NOMO-1 (cell line): ENCODE data around the gene DSTYK.
A peak's percentile ranks its signal among the peaks of the same experiment; 100 is the strongest.

Source experiments
- DNase-seq, 2 experiments: peaks; one replicate each; lab custom pipeline; 2025; ENCODE audit not compliant: unreplicated experiment in 2 of 2; lab: John Stamatoyannopoulos, UW

The DSTYK gene

DNA sequence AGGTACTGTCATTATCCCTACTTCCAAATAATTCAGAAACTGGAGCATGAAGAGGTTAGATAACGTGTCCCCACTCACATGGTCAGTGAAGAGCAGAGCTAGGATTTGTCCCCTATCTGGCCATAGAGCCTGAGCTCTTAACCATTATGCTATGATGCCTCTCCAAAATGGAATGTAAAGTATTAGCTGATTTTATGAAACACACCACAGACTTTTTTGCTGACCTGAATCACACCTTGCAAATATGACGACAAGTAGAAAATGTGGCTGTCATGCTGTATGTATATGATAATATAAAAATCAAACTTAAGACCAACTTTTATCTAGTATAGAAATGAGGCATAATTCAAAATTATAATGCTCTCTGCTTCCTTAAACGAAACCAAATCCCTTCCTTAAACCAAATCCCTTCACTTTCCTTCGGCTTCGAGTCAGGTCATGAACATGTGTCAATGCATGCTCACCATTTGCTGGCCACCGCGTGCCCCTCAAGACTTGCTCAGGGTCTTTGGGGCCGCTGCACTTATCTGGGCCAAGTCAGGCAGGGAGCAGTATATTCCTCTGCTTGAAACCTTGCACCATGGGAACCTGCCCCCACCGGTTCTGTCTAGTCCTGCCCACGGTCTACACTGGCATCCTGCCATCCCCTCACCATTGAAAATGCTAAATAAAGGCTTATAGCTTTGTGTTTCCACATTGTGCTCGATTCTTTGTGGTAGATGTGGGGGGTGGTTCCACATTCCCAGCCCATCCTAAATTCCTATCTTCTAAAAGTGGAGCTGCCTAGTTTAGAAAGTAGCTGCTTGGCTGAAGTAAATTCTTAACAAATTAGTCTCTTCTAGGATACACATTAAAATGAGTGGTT is 14.6 kb upstream of the DSTYK start:
- no peak for DNase-seq

DNA sequence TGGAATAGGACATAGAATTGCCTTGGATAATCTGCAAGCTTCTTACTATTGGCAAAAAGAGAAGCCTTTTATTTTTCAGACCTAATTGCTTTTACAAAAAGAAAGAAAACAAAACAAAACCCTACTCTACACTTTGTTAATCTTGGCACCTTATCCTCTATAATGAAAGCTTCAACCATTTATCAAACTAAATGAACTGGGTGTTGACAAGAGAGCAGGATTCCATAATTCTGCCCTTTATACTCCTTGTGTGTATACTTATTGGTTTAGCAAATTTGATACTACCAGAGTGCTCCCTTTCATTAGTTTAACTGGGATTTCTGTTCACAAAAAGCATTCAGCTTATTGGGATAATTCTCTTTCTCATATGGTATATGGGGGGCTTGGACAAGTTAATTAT is 13.2 kb upstream of the DSTYK start:
- no peak for DNase-seq

DNA sequence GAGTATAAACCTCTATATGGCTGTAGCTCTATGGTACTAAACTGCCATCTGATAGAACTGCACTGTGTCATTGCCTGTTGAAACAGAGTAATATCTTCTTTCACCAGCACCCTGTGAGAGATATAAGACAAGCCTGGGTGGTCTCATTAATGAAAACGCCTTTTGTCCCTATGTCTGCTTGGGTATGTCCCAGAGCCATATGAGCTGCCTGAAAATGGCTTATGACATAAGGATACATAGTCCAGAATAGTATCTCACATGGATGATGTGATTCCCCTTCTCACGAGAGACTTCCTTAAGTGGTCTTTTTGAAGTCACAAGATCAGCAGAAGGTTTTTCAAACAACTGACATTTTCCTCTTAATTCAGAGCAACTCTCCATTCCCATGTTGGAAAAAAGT is 8.9 kb upstream of the DSTYK start:
- DNase-seq: no peak

DNA sequence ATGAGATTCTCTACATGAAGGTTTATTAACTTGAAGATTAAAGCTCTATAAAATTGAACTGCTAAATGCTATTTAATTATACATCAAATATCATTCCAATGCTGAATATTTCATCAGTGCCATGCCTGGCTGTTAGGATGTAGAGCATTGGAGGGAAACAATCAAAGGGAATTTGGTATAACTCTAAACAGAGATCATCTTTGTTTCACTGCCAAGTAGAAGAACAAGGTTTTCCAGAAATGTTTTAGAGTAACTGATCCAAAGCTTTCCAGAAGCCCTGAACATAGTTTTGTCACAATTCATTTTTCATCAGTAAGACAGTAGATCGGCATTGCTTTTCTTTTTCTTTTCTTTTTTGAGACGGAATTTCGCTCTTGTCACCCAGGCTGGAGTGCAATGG is 5.9 kb upstream of the DSTYK start:
- no peak for DNase-seq

DNA sequence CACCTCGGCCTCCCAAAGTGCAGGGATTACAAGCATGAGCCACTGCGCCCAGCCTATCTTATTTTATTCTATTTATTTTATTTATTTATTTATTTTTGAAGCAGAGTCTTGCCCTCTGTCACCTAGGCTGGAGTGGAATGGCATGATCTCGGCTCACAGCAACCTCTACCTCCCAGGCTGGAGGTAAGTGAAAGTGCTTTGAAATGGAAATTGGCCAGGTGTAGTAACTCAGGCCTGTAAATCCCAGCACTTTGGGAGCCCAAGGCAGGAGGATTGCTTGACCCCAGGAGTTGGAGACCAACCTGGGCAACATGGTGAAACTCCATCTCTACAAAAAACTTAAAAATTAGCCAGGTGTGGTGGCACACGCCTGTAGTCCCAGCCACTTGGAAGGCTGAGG is 5.1 kb upstream of the DSTYK start:
- no peak for DNase-seq

DNA sequence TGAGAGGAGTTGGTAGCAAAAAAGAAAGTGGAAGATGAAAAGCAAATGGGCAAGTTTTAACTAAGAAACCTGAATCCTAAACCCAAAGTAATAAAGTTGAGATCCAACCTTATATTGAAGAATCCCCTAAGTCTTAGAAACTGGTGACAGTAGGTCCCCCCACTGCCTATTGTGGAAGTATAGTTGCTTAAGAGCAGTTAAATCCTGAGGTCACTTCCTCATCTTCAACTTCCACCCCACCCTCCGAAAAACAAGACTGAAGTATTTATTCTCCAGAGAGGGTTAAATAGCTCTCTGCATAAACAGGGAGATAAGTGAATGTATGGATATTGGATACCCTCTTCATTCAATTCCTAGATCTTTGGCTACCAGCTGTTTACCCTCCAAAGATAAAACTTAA is 3.3 kb upstream of the DSTYK start:
- peak; percentile 72 to 76 for DNase-seq

DNA sequence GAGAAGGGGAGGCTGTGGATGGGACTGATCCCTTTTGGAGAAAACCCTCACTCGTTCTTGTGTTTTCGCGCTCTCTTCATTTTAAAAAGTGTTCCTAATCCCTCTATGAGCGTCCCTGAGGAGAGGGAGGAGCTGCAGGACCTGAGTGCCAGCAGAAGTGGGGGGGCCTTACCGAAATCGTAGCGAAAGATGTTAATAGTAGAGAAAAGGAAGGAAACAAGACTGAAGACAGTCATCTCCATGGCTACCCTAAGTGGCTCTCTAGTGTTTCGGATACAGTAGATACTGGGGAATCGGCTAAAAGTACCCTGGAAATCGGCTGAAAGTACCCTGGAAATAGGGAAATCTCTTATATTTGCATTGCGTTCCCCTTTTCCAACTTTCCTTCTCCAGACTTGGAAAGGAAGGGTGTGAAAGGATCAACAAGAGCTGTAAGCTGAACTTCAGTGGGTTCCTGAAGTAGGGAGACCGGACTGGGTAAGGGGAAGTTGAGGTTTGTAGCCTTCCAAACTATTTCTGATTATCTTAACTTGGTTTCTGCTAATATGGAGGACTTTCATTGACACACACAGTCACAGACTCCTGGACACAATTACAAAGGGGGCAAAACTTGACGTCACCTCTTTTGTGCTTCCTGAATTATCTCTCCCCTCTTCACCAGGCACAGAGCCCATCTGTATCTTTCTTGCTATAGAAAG is 486 bp upstream of the DSTYK start:
- DNase-seq: peak; percentile 21 to 87

DNA sequence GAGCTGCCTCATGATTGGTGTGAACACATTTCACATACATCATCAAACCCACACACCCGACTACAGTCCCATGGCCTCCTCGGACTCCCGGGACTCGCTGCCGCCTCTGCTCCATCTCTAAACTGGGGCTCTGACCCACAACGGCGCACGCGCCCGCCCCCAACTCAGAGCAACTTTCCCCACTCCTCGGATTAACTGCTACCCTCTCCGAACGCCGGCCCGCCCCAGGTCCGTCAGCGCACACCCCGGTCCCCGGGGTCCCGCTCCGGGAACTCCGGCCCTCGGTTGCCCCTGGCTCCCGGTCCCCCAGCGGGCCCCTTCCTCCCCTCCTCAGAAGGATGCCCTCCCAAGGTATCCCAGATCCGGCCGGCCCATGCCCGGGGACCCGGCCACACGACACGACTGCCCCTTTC is 740 bp downstream of the DSTYK start:
- DNase-seq: peak in 1 of 2 experiments; percentile 17

DNA sequence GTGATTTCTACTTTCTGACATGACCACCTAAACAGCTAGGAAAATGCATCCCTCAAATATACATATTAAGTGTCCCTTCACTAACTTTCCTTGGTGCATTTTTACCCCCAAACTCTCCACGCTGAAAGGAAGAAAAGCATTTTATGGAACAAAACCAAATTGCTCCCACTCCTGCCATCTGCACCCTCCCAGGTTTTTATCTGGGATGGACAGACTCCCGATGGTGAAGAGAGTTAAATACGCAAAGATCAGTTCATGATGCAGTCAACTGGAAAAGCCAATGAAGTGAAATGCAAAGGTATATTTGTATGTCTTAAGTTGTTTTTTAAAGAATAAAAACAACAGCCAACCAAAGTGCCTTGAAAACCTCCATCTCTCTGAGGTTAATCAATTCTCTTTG is 2.7 kb downstream of the DSTYK start:
- DNase-seq: no peak

DNA sequence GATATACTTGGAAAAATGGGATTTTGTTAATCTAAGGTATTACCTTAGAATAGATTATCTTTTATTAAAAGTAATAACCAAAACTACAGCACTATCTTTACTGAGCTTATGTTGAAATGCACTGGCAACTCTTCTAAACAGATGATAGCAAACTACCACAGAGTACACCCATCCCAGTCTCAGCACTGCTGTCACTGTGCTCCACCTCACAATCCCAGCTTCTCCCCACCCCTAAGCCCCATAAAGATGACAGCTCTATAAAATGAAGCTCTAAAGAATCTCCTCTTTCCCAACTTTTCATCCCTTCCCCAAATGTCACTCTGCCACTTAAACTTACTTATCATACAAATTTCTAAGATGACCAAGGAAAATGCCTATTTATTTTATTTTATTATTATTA is 6.4 kb downstream of the DSTYK start:
- no peak for DNase-seq

DNA sequence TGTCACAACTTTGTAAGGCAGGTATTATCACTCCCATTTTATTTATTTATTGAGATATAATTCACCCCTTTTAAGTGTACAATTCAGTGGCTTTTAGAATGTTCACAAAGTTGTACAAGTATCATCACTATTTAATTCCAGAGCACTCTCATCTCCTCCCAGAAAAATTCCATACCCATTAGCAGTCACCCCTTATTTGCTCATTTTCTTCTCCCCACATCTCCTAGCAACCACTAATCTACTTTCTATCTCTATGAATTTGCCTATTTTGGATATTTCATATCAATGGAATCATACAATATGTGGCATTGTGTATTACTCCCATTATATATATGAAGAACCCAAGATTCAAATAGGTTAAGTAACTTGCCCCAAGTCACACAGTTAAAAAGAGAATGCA is 7.0 kb downstream of the DSTYK start:
- DNase-seq: no peak

DNA sequence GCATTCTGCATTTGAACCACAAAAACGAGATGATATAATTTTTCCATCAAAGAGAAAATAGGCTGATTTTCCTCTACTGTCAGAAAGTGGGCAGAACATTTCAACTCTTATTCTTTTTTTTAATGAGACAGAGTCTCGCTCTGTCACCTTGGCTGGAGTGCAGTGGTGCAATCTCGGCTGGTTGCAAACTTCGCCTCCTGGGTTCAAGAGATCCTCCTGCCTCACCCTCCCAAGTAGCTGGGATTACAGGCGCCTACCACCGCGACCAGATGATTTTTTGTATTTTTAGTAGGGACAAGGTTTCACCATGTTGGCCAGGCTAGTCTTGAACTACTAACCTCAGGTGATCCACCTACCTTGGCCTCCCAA is 11.6 kb downstream of the DSTYK start:
- no peak for DNase-seq

DNA sequence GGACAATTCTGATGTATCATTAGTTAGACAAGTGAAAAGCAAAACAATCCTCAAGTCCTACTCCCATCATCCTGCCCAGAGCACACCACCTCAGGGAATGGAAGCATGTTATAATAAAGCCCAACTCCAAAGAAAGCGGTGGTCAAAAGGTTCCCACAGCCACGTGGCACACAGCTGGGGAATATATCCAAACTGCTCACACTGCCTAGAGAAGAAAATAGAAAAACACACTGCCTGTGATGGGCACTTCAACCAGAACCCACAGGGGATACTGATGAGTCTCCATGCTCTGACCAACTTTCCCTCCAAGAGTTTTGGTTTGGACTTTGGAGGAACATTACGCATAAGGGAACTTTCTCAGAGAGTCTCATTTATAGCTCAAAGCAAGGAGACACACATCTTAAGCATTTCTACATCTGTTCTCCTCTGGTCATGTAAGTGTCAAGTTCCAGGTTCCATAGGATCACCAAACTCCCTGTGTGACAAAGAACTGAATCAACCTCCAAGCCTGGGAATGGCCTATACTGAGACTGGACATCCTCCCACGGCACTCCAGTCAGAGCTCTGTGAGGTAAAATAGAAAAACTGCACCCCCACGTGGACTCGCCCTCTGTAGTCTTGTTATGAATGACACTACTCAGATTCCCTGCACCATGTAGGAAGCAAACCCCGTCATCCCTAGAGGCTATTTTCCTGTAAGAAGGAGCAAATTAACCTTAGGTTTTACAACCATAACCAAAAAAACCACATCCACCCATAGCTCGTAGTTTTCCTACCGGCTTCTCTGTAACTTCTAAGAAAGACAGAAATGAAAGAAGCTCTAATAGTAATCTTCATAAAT is 12.2 kb downstream of the DSTYK start:
- no peak for DNase-seq

DNA sequence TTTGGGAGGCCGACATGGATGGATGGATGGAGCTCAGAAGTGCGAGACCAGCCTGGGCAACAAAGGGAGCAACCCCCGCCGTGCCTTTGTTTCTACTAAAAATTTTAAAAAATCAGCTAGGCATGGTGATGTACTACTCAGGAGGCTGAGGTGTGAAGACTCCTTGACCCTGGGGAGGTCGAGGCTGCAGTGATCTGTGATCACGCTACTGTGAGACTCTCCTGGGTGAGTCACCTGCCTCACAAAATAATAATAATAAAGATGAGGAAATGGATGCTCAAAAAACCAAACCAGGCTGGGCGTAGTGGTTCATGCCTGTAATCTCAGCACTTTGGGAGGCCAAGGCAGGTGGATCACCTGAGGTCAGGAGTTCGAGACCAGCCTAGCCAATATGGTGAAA is 19.2 kb downstream of the DSTYK start:
- DNase-seq: no peak

DNA sequence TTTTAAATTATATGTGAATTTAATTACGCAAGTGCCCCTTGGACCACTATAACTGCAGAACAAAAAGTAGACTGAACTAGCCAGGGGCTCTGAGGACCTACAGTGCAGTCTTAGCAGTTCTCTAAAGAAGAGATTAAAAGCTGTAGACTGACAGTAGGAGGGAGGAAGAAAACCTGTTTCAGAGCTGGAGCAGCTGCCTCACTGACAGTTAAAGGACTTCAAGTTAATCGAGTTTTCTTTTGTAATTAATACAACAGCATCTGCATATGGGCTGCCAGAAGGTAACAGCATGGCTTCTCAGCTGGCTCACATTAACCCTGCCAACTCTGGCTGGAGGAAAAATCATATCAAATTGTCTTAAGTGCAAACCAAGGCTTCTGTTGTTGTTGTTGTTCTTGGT is 19.9 kb downstream of the DSTYK start:
- no peak for DNase-seq

DNA sequence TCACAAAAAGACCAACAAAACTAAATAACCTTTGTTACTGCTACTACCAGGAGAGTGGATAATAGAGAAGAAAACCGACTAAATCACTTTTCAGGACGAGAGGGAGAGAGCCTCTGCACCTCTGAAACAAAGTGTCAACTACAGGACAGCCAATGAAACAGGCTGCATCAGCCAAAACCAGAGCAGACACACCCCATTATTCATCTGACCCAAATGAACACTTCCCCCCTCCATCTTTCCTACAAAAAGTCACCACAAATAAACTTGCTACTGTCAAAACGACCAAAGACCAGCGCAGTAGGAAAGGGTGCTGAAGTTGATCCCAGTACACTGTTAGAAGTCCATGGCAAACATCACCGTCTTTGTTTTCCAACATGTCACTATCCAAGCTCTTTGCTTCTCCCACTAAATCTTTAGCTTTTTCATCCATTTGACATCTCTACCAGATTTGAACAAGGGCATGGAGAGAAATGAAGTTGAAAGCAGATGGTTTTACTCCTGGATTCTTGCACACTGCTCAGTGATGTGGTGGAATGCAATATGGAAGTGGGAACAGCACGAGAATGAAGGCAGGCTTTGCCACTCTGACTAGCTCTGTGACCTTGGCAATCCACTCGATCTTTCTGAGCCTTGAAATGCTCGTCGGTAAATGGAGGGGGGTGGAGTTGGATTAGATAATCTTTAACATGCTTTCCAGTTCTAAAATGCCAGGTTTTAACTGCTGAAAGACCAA is 20.5 kb downstream of the DSTYK start:
- DNase-seq: no peak

DNA sequence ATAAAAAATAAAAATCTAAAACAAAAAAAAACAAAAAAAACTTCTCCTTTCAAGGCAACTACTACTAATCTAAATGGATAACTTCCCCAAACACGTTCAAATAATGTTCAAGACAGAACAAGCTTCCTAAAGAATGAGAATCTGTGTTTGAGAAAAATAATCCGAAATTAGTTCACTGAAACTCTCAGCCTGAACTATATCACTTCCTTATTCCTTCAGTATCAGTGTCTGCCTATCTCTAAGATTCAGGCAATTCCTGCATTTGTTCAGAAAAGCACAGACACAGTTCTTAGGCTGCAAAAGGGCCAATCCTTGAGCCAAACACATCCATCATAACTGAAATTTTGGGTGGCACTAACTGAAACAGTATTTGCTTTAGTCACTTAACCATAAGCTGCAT is 22.4 kb downstream of the DSTYK start:
- peak in 1 of 2 experiments; percentile 10 for DNase-seq

DNA sequence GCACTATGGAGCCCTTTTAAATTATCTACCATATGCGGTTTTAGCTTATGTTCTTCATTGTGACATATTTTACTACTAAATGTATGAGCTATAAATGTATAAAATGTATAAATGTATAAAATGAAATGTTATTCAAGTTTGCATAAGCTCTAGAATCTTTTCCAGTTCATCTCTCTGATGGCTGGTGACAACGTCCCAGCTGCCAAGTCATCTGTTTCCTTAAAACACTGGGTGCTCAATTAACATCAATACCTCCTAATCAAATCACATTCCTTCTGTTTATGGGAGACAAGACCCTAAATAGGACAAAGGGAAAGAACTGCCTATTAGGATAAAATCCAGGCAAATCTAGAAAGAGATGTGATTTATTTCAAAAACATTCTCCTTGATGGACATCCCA is 22.9 kb downstream of the DSTYK start:
- DNase-seq: no peak

DNA sequence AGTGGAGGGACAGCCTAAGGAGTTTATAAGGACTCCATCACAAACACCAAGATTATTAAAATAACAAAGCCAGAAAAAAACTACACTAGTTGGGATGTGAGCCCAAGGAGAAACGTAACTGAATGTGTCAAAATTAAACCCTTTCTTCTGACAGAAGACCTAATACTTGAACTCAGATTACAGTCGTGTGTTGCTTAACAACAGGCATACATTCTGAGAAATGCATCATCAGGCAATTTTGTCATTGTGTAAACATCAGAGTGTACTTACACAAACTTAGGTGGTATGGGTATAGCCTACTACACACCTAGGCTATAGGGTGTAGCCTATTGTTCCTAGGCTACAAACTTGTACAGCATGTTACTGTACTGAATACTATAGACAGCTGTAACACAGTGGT is 23.4 kb downstream of the DSTYK start:
- DNase-seq: no peak

DNA sequence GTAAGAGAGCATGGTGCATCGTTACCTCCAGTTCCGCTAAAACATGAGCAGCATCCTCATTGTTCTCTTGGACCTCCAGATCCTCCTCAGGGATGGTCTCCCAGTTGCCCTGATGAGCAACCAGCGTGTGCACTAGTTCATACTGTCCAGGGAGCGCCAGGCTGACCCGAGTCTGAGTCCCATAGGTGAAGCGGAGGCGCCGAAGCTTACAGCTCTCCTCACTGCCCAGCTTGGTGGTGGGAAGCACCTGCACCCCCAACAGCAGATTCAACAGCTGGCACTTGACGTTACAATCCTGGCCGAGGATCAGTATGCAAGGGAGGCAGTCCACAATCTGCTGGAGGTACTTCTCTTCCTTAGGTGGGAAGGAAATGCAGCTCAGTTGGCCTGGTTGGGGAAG is 24.1 kb downstream of the DSTYK start:
- DNase-seq: no peak

DNA sequence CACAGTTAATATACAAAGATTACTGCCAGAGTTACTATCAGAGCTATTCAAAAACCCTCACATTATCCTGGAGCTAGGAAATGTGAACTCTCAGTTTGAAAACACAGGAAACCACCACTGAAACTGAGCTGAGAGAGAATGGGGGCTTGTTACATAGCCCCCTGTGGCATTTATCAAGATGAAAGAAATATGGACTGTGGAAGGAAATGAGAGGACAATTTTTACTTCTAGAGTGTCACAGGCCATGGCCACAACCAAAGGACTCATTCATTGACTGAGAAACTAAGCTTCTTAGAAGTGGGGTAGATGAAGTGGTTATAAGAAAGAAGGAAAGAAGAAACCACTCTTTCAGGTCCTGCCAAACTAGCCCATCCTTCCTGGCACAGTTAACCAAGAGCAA is 25.3 kb downstream of the DSTYK start:
- no peak for DNase-seq
